NCI-H2196 treated with DMSO at 0.1 percent for 48 hours (cell line): ENCODE data around the gene CDK5RAP2.
"Not testable (repeated sequence)": the region's sequence is repeated elsewhere in the genome, so short reads cannot be mapped to it uniquely, and the experiment has no call there.

Experiments
- DNase-seq: peaks from one replicate; lab custom pipeline; 2025; ENCODE audit not compliant: unreplicated experiment; lab: John Stamatoyannopoulos, UW

Gene CDK5RAP2

DNA sequence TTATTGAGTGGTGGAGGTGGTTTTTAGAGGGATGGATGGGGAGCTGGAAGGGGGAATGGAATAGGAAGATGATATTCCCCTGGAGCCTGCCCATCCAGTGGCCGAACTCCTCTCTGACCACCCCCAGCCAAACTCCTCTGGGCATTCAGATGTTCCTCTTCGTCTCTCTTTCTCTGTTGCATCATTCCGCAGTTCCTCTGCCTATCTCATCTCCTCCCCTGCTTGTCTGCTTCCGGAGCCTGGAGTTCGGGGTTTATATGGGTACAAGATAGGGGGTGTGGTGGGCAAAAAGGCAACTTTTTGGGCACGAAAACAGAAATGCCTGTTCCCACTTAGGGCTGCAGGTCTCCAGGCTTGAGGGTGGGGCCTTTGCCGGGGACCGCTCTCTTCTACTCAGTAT, 12.2 kb upstream of the CDK5RAP2 start:
- DNase-seq = no peak

DNA sequence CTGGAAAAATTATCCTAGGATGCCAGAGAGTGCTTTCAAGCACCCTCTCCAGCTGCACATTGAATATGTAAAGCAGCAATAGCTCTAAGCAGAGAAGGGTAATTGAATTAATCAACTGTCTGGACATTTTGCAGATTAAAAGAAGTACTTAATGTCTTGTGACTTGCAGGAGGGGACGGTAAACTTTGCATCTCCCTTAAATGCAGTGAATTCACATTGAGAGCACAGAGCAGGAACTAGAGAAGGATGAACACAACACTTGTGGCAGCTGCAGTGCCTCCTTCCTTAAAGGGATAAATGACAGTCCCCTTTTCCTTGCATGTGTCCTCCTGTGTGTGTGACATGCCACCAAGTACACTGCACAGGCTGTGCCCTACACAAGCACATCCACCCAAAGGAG, 7.4 kb upstream of the CDK5RAP2 start:
- DNase-seq = no peak

- peak; percentile 97 for DNase-seq
Measured at GRCh38 chr9:120583958-120584369, 4.0 kb upstream of the CDK5RAP2 start.

DNA sequence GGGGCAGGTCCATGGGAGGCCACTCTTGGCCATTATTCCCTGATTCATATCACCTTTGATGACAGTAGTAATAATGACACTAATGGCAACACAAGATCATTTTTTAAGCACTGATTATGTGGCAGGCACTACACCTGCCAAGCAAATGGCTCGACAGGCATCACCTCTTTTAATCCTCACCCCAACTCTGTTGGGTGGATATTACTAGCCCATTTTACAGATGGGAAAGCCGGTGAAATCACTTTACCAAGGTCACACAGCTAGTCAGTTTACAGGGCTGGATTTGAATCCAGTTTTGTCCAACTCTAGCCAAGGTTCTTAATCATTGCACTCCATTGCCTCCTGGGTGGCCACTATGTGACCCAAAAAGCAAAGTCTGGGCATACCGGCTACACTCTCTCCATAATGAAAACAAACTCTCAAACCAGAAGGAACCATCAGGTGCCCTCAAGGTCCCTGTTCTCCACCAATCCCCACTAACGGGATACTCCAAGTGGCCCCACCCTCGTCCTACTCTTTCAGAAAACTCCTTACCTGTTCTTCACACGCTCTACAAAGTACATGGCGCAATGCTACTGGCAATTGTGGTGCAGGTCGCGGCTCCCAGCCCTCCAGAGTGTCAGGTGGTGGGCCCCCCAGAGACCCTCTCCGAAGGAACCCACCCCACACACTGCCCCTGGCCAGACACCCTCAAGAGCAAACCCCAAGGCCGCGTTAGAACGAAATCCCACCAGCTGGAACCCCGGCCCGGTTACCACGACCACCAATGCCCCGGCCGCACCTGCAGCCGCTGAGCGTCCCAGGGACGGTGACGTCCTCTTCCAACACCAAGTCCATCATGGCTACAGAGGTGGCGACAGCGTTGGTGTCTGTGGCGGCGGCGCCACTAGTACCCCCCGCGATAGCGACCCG, 572 bp downstream of the CDK5RAP2 start:
- no peak for DNase-seq

- DNase-seq = no peak
Measured at GRCh38 chr9:120574473-120574872, 5.5 kb downstream of the CDK5RAP2 start.

- DNase-seq = no peak
Measured at GRCh38 chr9:120572472-120572871, 7.5 kb downstream of the CDK5RAP2 start.

DNA sequence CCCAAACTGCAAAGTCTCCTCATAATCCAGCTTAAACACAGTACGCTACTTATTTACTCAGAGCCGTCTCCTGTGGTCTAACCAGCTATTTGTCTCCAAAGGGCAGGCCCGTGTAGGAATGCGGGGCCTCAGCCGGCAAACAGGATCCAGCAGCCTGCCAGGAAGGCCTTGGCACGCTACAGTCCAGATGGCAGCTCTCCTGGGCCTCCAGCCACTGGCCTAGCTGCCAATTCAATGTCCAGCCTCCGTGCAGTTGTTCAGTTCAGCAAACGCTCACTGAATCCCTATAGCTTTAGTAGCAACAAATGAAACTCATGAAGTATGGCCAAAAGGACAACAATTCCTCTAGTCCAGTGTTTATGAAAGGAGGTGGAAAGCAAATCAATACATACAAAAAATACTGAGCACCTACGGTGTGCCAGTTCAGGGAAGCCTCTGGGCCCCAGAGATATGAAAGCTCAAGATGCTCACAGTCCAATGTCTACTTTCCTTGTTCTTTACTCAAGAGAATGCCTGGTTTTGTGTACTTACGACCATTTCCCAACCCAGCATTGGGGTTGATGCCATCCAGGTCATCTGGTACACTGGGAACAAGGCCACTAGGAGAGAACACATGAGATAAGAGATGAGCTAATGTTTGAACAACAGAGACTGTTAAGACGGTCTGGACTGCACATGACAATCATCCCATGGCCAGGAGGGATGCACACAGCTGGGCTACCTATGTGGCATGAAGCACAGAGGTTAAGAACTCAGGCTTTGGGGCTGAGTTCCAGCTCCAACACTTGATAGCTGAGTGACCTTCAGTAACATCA, 8.3 kb downstream of the CDK5RAP2 start:
- DNase-seq = peak; percentile 26

DNA sequence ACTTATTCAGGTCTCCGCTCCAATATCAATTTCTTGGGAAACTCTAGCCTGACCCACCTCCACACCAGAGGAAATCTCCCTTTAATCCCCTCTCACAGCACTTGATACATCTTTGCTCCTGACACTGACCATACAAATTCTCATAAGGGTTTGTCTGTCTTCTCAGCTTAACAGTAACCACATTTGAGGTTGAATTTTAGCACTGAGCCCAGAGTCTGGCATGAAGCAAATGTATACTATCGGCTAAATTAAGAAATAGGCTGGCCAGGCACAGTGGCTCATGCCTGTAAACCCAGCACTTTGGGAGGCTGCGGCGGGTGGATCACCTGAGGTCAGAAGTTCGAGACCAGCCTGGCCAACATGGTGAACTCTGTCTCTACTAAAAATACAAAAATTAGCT, 9.7 kb downstream of the CDK5RAP2 start:
- no peak for DNase-seq

- DNase-seq = no peak
Measured at GRCh38 chr9:120569556-120569955, 10.4 kb downstream of the CDK5RAP2 start.

DNA sequence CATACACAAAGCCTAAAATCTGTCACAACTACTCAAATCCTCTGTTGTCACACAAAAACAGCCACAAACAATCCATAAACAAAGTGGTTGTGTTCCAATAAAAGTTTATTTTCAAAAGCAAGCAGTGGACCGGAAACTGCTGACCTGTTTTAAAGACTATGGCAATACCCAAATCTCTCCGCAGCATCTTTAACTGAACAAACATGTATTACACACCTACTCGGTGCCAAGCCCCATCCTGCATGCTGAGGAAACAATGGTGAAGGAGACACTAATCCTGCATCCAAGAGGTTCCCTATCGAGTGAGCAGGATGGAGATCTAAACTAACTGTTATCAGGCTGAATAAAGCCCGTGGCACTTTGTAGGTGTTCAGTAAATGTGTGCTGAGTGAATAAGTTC, 11.2 kb downstream of the CDK5RAP2 start:
- no peak for DNase-seq

DNA sequence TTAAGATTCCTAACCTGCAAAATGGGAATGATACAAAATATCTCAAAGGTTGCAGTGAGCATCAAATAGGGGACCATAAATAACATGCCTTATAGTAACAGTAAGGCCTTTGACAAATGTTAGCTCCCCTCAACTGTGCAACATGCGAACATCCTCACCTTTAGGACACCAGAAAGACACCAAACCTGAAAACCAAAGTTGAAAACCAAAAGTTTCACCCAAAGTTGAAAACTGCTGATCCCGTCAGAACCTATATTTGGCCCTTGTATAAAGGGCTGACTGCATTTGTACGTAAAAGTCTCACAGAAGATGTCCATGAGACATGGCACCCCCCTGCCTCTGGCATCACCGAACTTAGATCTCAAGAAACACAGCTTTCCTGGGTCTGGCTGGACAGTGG, 12.1 kb downstream of the CDK5RAP2 start:
- DNase-seq = no peak

GRCh38 chr9:120567081-120567480, 12.9 kb downstream of the CDK5RAP2 start:
- no peak for DNase-seq

DNA sequence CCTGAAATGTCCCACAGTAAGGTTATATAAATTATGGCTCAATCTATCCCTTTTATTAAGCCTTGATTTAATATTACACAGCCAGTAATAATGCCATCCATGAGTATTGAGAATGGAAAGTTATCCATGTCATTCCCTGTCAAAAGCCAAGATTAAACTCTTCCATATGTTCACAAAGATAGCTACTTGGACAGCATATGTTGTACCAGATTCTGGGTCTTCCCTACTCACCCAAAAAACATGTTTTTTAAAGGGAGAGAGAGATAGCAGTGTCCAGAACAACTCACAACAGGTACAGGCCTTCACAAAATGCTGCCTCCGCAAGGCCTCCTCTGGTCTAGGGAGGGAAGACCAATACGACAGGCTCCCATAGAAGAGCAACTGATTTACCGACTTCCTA, 15.4 kb downstream of the CDK5RAP2 start:
- no peak for DNase-seq

GRCh38 chr9:120562861-120563443, 17.0 kb downstream of the CDK5RAP2 start:
- no peak for DNase-seq

DNA sequence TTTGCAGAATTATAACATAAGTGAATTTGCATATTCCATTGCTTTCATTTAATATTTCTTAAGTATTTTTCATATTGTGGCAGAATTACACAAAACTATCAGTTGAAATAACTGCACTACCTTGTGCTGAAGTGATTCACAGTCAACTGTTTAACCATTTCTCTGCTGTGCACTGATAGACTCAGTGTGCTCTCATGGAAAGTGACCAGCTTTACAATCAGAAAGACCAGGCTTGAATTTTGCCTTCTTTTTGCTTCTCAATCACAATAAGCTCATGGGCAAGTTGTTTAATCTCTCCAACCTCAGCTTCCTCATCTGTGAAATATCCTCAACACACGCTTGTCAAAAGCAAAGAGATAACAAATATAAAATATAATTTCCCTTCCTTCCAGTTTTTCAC, 18.3 kb downstream of the CDK5RAP2 start:
- DNase-seq = no peak

DNA sequence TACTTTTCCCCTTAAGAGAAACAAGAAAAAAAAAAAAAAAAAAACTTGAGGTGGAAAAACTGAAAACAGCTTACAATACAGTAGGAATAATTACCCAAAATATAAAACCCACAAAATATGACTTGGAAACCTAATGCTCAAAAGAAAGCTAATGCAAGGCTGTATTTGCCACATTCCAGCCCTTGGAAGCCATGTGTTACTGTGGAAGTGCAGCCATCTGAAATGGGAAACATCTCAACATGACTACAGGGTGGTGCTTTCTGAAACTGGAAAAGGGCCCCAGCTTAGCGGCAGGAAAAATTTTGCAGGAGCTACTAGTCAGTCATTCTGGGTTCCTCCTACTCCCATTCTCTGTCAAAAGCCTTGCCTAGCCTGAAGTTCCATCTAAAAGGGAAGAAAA, 20.4 kb downstream of the CDK5RAP2 start:
- no peak for DNase-seq

DNA sequence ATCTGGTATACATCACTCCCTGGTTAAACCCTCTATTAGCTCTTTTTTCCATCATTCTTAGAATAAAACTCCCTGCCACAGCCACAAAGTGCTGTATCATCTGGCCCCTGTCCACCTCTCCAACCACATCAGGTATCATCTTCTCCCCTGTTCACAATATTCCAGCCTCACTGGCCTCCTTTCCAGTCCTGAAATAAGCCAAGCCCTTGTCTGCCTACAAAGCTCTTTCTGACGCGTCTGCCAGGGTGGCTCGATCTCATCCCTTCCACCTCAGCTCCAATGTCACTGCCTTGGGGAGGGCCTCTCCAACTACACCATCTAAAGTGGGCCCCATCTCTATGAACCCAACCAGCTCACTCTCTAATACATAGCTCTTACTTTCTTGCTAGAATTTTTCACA, 21.5 kb downstream of the CDK5RAP2 start:
- no peak for DNase-seq

GRCh38 chr9:120557205-120557604, 22.8 kb downstream of the CDK5RAP2 start:
- no peak for DNase-seq

- DNase-seq = no peak
Measured at GRCh38 chr9:120556775-120557174, 23.2 kb downstream of the CDK5RAP2 start.

GRCh38 chr9:120555839-120556238, 24.1 kb downstream of the CDK5RAP2 start:
- DNase-seq = no peak

- not testable (repeated sequence) for DNase-seq
Measured at GRCh38 chr9:120552210-120552704, 27.7 kb downstream of the CDK5RAP2 start.
